OCI-LY3 (cell line): Measurements from ENCODE around the gene ARFGAP3.

Source experiments
- EZH2phosphoT487 ChIP-seq: fragments of 200-600 bp; shearing (Covaris generic); IDR thresholded peaks from 2 replicates; pipeline ENCODE4 v1.6.1; 2018; ENCODE audit warnings: antibody characterized with exemption, mixed run types, low read depth
- TF ChIP-seq, protein P1 (sequence below): fragments of 200-600, 300-600 bp; sonication (generic); IDR thresholded peaks from 2 replicates; pipeline ENCODE4 v1.5.1; 2014; ENCODE audit warnings: antibody characterized with exemption, low read length, low read depth

DNA sequence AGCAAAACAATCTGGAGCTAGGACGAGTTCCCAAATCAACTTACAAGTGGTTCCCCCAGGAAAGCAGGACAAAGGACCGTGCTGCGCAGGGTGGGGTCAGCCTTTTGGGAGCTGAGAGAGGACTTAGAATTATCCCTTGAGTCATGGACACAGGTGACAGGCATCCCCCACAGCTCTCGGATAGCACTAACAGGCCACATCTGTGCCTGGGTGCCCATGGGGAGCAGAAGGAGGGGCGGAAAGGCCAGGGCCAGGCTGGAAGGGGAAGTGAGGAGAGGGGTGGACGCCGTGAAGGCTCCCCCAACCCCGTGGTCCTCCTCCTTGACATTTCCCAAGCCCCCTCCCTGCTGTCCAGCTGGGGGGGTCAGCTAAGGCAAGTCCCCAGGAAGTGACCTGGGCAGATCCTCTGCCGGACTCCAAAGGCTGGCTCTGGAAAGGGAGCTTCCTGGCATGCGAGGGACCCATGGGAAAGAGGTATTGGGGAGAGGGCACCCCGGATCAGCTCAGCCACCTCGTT lies 104.8 kb downstream of the ARFGAP3 start:
- TF ChIP-seq, protein P1, sequence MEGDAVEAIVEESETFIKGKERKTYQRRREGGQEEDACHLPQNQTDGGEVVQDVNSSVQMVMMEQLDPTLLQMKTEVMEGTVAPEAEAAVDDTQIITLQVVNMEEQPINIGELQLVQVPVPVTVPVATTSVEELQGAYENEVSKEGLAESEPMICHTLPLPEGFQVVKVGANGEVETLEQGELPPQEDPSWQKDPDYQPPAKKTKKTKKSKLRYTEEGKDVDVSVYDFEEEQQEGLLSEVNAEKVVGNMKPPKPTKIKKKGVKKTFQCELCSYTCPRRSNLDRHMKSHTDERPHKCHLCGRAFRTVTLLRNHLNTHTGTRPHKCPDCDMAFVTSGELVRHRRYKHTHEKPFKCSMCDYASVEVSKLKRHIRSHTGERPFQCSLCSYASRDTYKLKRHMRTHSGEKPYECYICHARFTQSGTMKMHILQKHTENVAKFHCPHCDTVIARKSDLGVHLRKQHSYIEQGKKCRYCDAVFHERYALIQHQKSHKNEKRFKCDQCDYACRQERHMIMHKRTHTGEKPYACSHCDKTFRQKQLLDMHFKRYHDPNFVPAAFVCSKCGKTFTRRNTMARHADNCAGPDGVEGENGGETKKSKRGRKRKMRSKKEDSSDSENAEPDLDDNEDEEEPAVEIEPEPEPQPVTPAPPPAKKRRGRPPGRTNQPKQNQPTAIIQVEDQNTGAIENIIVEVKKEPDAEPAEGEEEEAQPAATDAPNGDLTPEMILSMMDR, result no peak
- no peak for TF ChIP-seq EZH2phosphoT487
